AG09309 (cell line): ENCODE measurements around the gene FAM237A.

Experiments used
- DNase-seq: peaks from one replicate; pipeline ENCODE4 v3.0.0-alpha.2; 2010; ENCODE audit warnings: low read depth
- H3K4me3 ChIP-seq: 2 replicates; pipeline ENCODE4 v1.5.1; 2011; ENCODE audit warnings: mild to moderate bottlenecking, low read depth, low read length, moderate library complexity; ENCODE audit not compliant: control insufficient read depth
- TF ChIP-seq, protein P1 (sequence below): IDR thresholded peaks from 2 replicates; pipeline ENCODE4 v1.5.1; 2011; ENCODE audit warnings: mild to moderate bottlenecking, low read depth, low read length, inconsistent platforms; ENCODE audit not compliant: insufficient read depth, control insufficient read depth; ENCODE audit errors: missing control alignments

FAM237A gene

GRCh38 chr2:206631340-206631739 lies 10.9 kb upstream of the FAM237A start:
- TF ChIP-seq, protein P1, sequence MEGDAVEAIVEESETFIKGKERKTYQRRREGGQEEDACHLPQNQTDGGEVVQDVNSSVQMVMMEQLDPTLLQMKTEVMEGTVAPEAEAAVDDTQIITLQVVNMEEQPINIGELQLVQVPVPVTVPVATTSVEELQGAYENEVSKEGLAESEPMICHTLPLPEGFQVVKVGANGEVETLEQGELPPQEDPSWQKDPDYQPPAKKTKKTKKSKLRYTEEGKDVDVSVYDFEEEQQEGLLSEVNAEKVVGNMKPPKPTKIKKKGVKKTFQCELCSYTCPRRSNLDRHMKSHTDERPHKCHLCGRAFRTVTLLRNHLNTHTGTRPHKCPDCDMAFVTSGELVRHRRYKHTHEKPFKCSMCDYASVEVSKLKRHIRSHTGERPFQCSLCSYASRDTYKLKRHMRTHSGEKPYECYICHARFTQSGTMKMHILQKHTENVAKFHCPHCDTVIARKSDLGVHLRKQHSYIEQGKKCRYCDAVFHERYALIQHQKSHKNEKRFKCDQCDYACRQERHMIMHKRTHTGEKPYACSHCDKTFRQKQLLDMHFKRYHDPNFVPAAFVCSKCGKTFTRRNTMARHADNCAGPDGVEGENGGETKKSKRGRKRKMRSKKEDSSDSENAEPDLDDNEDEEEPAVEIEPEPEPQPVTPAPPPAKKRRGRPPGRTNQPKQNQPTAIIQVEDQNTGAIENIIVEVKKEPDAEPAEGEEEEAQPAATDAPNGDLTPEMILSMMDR, result no peak
- DNase-seq, result no peak
- no peak overlapping the region for H3K4me3 ChIP-seq

- no peak for DNase-seq
- no peak overlapping the region for H3K4me3 ChIP-seq
- TF ChIP-seq, protein P1, result no peak
Measured at GRCh38 chr2:206635015-206635414, 7.3 kb upstream of the FAM237A start.

DNA sequence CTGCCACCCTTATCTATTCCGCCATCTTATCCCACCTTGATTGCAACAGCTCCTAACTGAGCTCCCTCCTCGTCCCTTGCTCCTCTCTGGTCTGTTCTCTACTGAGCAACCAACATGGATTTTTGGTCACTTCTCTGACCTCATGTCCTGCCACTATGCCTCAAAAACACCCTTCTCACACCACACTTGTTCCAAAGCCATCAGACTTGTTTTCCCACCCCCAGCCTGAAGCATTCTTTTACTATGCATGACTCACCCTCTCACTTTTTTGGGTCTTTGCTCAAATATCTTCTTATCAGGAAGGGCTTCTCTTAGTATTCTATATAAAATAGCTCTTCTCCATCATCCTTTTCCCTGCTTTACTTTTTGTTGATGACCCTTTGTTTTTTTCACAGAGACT lies 2.7 kb upstream of the FAM237A start:
- TF ChIP-seq, protein P1, result no peak
- no peak overlapping the region for H3K4me3 ChIP-seq
- no peak for DNase-seq

DNA sequence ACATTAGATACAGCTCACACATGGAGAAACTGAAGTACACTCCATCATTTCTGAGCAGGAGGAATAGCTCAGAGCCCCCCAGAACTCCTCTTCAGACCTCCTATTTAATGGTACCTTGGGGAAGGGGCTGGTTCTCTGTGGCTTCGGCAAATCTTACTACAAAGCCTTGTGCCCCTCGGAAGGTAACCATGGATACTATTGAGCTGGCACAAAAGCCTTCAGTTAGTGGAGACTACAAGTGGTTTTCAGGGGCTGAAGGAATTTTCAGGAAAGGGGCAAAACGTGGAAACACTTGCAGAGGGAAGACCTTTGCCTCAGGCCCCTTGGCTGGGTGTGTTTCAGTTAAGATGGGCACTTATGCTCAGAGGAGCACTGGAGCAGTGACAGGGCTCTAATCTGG lies 1.1 kb upstream of the FAM237A start:
- TF ChIP-seq, protein P1, result no peak
- H3K4me3 ChIP-seq, result no peak overlapping the region
- DNase-seq, result no peak

DNA sequence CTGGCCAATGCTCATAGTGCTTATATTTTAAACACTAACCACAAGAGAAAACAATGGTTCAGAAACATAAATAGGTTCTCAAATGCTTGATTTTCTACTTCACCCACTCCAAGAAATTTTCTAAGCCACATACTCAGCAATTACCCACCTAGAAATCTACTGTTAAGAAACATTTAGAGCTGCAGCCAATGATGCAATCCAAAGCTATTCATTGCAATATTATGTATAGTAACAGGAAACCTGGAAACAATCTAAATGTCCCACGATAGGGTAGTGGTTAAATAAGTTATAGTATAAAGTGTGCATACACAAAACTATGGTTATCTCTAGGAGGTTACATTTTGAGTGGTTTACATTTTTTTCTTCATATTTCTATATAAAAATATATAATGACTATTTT lies 5.7 kb downstream of the FAM237A start:
- no peak for DNase-seq
- no peak overlapping the region for H3K4me3 ChIP-seq
- TF ChIP-seq, protein P1, result no peak

- TF ChIP-seq, protein P1, result no peak
- no peak overlapping the region for H3K4me3 ChIP-seq
- no peak for DNase-seq
Measured at GRCh38 chr2:206657087-206657486, 14.8 kb downstream of the FAM237A start.

DNA sequence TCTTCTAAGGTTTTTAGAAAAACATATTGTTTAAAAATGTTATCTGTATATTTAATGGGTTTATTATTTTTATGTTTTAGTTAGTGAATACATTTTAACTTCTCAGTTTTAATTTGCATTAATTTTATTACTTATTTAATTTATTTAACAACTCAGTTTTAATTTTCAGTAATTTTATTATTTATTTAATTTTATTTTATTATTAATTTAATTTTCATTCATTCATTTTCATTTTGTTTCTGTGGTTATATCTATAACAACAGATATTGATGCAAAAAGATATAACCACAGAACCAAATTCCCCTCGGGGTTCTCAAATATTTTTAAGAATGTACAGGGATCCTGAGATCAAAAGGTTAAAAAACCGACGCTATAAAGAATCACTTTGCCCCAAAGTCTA lies 23.0 kb downstream of the FAM237A start:
- TF ChIP-seq, protein P1, result no peak
- no peak overlapping the region for H3K4me3 ChIP-seq

More for the DNA sequence above, 23.0 kb downstream of the FAM237A start:
- DNase-seq, result no peak
